ENCODE data around the gene SAMHD1.

The SAMHD1 gene

DNA sequence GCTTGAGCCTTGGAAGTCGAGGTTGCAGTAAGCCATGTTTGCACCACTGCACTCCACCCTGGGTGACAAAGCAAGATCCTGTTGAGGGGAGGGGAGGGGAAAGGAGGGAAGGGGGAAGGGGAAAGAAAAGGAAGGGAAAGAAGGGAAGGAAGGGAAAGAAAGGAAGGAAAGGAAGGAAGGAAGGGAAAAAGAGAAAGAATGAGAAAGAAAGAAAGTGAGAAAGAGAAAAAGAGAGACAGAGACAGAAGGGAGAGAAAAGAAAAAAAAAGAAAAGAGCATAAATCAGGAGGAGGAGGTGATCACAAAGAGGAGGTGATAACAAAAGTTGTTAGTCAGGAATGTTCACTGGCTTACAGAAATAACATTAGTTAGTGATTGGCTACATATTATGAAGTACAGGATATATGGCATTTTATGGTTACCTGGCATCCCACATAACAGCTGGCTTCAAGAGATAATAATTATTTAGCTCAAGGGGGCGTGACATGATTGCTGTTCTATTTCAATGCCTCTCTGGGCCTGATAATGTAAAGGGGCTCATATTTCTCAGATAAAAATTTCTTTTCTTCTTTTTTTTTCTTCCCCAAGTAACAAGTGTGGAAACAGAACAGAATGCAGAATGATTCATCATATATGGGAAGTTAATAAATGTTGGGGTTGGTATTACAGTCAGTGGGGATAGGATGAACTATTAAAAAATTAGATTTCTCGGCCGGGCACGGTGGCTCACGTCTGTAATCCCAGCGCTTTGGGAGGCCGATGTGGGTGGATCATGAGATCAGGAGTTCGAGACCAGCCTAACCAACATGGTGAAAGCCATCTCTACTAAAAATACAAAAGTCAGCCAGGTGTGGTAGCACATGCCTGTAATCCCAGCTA, 27.1 kb downstream of the SAMHD1 start:
- DNase-seq: no peak
- TF ChIP-seq, protein P1, sequence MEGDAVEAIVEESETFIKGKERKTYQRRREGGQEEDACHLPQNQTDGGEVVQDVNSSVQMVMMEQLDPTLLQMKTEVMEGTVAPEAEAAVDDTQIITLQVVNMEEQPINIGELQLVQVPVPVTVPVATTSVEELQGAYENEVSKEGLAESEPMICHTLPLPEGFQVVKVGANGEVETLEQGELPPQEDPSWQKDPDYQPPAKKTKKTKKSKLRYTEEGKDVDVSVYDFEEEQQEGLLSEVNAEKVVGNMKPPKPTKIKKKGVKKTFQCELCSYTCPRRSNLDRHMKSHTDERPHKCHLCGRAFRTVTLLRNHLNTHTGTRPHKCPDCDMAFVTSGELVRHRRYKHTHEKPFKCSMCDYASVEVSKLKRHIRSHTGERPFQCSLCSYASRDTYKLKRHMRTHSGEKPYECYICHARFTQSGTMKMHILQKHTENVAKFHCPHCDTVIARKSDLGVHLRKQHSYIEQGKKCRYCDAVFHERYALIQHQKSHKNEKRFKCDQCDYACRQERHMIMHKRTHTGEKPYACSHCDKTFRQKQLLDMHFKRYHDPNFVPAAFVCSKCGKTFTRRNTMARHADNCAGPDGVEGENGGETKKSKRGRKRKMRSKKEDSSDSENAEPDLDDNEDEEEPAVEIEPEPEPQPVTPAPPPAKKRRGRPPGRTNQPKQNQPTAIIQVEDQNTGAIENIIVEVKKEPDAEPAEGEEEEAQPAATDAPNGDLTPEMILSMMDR (IDR thresholded peaks at IDR 0.05): no peak
- Mint-ChIP-seq H3K27me3 (ENCODE audit: low read depth, poor library complexity) (peaks cover 2% of the 10 kb centered on the region), H3K27ac (no peak overlapping the region), H3K4me1 (peaks cover 6% of the 10 kb centered on the region), H3K4me3 (no peak overlapping the region), H3K36me3 (ENCODE audit: low read depth) (peaks cover 10% of the 10 kb centered on the region), H3K9me3 (no peaks in the 10 kb centered on the region)

DNA sequence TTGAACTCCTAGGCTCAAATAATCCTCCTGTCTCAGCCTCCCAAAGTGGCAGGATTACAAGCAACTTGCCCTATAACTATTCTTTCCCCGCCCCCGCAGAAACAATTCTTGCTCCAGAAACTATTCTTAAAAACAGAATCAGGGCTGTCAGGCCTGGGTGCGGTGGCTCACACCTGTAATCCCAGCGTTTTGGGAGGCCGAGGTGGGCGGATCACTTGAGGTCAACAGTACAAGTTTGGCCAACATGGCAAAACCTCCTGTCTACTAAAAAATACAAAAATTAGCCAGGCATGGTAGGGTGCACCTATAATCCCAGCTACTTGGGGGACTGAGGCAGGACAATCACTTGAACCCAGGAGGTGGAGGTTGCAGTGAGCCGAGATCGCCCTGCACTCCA, 31.2 kb downstream of the SAMHD1 start:
- Mint-ChIP-seq H3K27me3 (ENCODE audit: low read depth, poor library complexity) (no peaks in the 10 kb centered on the region), H3K9me3 (no peaks in the 10 kb centered on the region), H3K36me3 (ENCODE audit: low read depth) (no peaks in the 10 kb centered on the region), H3K4me3 (no peak overlapping the region), H3K4me1 (peaks cover 6% of the 10 kb centered on the region), H3K27ac (no peak overlapping the region)
- TF ChIP-seq, protein P1 (IDR thresholded peaks at IDR 0.05): no peak
- no peak for DNase-seq

DNA sequence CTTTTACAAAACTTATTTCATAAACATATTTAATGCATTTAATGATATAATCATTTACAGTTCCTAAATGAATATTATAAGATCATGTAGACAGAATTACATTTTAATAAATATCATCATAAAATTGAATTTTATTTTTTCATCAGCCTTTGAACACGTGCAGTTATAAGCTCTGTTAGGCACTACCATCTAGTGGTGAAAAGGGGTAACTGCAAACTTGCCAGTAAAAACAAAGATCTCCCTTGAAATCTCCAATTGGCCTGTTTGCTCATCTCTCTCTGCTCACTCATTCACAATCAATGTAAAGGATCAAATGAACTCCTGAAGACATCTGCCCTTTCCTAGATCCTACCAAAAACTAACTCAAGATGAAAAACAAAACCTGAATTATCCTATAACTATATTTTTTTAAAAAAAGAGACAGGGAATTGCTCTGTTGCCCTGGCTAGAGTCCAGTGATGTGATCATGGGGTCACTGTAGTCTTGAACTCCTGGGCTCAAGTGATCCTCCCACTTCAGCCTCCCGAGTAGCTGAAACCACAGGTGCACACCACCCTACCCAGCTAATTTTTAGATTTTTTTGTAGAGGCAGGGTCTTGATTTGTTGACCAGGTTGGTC, 31.7 kb downstream of the SAMHD1 start:
- TF ChIP-seq, protein P1 (IDR thresholded peaks at IDR 0.05): peak; percentile 97
- peak; percentile 27 for DNase-seq

DNA sequence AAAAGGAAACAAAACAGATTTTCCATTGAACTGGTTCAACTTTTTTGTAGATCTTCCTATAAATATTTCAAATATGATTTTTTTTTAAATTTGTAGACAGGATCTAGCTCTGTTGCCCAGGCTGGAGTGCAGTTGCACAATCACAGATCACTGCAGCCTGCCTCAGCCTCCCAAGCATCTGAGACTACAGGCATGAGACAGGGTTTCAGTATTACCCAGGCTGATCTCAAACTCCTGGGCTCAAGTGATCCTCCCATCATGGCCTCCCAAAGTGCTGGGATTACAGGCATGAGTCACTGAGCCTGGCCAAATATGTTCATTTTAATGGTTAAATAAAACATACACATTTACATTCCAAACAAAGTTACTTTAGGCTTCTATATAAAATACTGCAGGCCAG, 33.6 kb downstream of the SAMHD1 start:
- no peak overlapping the region for H3K27ac Mint-ChIP-seq
- H3K4me3 Mint-ChIP-seq: no peak overlapping the region
- DNase-seq: no peak
- TF ChIP-seq, protein P1 (IDR thresholded peaks at IDR 0.05): no peak
- no peaks in the 10 kb centered on the region for H3K4me1 Mint-ChIP-seq
- no peaks in the 10 kb centered on the region for H3K36me3 Mint-ChIP-seq (ENCODE audit: low read depth)
- H3K9me3 Mint-ChIP-seq: no peaks in the 10 kb centered on the region
- H3K27me3 Mint-ChIP-seq (ENCODE audit: low read depth, poor library complexity): no peaks in the 10 kb centered on the region

More for the DNA sequence above, 31.7 kb downstream of the SAMHD1 start:
- Mint-ChIP-seq H3K9me3 (no peaks in the 10 kb centered on the region), H3K27me3 (ENCODE audit: low read depth, poor library complexity) (no peaks in the 10 kb centered on the region), H3K4me1 (peaks cover 6% of the 10 kb centered on the region), H3K36me3 (ENCODE audit: low read depth) (no peaks in the 10 kb centered on the region), H3K27ac (no peak overlapping the region), H3K4me3 (no peak overlapping the region)

DNA sequence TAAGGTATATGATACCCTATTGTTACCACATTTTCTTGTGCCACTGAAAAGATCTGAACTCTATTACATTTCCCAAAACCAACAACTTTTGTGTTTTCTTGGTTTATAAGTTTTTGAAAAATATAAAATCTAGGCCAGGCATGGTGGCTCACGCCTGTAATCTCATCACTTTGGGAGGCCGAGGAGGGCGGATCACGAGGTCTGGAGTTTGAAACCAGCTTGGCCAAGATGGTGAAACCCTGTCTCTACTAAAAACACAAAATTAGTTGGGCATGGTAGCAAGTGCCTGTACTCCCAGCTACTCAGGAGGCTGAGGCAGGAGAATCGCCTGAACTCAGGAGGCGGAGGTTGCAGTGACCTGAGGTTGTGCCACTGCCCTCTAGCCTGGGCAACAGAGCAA, 34.3 kb downstream of the SAMHD1 start:
- no peak overlapping the region for H3K4me3 Mint-ChIP-seq
- H3K27ac Mint-ChIP-seq: no peak overlapping the region
- no peaks in the 10 kb centered on the region for H3K9me3 Mint-ChIP-seq
- no peaks in the 10 kb centered on the region for H3K4me1 Mint-ChIP-seq
- no peak for DNase-seq
- H3K27me3 Mint-ChIP-seq (ENCODE audit: low read depth, poor library complexity): no peaks in the 10 kb centered on the region
- H3K36me3 Mint-ChIP-seq (ENCODE audit: low read depth): no peaks in the 10 kb centered on the region
- TF ChIP-seq, protein P1 (IDR thresholded peaks at IDR 0.05): no peak
